NCI-H345 treated with DMSO at 0.1 percent for 48 hours (cell line): ENCODE results near the gene ZDHHC9.

ENCODE experiments used
- DNase-seq: peaks from one replicate; lab custom pipeline; 2025; ENCODE audit not compliant: unreplicated experiment; lab: John Stamatoyannopoulos, UW

Gene ZDHHC9

DNA sequence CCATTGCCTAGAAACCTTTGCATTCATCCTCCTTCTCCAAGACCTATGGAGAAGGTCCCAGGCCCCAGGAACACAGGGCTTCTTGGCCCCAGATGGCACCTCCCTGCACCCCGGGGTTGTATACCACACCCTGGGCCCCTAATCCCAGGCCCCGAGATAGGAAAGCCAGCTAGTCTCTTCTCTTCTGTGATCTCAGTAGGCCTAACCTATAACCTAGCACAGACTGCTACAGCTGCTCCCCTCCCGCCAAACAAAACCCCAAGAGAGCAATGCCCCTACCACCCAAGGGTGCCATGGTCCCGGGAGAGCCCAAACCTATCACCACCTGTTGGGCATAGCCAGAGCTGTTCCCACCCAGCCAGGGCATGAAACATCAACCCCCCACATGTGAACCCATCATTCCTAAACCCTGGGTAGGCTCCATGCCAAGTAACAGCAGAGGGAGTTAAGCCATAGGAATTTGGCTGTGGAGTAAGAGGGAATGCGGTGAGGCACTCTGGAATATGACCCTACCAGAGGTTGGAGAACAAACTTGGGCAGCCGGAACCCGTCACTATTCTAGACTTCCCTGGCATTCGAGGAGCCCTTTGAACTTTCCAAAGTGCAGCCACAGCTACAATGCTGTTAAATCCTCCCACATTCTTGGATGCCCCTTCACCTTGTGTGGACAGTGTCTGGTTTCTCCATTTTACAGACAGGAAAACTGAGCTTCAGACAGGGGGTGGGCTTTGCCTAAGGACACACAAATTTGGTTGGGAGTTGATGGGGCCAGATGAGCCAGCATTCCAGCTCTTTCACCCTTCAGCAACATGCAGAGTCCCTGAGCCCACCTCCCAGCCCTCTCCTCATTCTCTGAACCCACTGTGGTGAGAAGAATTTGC, 74.9 kb downstream of the ZDHHC9 start:
- no peak for DNase-seq

DNA sequence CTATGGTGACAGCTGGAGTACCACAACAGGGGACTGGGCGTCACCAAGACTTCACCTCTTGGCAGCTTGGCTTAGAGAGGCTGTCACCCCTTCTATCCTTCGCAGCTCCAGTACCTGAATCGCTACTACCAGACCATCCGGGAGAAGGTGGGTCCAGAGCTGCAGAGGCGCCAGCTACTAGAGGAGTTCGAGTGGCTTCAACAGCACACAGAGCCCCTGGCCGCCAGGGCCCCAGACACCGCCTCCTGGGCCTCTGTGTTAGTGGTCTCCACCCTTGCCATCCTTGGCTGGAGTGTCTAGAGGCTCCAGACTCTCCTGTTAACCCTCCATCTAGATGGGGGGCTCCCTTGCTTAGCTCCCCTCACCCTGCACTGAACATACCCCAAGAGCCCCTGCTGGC, 75.5 kb downstream of the ZDHHC9 start:
- DNase-seq, result no peak

DNA sequence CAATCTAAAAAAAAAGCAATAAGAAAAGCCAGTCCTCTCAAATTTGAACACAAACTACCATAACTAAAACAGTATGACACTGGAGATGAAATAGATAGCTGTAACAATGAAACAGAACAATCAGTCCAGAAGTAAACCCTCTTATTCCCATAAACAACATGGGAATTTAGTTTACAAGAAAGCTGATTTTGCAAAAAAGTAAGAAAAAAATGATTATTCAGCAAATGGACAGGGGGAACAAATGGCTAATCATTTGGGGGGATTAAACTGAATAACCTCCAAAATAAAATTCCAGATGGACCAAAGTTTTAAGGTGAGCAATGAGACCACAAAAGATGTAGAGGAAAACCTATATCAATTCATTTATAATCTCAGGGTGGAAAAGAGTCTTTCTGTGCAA, 80.0 kb downstream of the ZDHHC9 start:
- DNase-seq, result no peak

DNA sequence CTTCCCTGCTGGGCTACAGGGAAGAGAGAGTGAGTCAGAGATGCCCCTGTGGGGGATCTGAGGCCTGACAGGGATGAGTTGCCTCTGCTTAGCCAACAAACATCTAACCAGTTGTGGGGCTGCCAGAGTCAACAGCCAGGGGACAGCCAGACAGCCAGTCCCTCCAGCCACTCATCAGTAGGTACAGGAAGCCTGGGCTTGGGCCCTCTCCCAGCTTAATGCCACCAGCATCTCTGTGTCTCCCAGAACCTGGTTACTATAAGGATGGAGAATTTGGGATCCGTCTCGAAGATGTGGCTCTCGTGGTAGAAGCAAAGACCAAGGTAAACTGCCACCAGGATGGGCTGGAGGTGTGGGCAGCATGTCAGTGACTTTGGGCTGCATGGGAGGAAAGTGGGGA, 81.2 kb downstream of the ZDHHC9 start:
- DNase-seq, result no peak

DNA sequence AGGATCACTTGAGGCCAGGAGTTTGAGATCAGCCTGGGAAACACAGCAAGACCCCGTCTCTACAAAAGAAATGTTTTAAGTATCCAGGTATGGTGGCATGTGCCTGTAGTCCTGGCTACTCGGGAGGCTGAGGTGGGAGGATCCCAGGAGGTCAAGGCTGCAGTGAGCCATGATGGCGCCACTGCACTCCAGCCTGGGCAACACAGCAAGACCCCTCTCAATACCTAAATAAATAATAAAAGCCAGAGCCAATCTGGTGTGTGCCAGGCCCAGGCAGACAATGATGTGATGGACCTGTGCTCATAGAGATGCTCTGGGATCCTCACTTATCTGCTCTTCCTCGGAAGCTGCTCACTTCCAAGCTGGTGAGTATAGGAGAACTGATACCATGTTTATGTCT, 82.1 kb downstream of the ZDHHC9 start:
- no peak for DNase-seq

DNA sequence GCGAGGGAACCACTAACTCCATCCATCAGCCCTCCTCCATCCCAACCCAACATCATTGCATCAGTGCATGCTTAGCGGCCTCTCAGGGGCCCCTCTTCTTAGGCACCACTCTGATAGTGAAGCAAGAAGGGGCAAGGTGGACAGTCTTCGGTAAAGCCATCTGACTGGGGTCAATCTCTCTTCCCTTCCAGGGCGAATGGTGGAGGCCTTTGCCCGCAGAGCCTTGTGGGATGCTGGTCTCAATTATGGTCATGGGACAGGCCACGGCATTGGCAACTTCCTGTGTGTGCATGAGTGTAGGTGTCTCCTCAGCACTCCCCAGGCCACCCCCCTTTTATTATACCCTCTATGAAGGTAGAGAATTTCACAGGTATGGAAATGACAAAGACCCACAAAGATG, 82.7 kb downstream of the ZDHHC9 start:
- DNase-seq, result no peak

DNA sequence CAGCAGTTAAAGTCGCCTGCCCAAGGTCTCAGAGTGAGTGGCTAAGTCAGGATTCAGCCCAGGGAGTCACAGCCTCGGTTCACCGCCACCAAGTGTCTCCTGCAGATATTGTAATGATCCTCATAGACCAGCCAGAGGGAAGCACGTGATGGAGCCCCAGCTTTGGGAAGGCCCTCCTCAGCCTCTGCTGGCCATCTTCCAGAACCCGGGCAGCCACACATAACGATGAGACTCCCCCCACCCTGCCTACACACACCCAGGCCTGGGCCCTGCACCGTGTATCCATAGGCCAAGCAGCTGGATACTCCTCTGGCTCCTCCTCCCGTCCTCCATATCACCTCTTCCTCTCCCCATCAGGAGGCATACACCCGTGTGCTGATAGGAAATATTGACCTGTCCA, 83.5 kb downstream of the ZDHHC9 start:
- no peak for DNase-seq

DNA sequence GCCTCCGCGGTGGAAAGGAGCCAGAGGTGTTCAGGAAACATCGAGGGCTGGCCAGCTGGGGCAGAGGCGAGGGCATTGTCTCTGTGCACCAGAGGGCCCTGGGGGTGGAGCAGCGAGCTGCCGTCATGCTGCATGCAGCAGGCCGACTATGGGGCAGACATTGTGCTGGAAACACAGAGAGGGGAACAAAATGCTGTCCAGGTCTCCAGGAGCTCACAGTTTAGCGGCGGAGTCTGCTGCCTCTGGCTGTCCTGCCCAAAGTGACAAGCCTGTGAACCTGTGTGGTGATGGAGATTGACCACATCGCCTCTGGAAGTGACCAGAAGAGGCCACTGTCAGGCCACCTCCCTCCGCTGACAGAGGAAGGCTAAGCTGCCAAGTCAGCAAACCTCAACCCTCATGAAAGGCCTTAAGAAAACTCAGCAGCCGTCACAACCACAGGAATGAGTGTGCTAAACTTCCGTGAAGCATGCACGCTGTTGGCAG, 84.1 kb downstream of the ZDHHC9 start:
- DNase-seq, result no peak

DNA sequence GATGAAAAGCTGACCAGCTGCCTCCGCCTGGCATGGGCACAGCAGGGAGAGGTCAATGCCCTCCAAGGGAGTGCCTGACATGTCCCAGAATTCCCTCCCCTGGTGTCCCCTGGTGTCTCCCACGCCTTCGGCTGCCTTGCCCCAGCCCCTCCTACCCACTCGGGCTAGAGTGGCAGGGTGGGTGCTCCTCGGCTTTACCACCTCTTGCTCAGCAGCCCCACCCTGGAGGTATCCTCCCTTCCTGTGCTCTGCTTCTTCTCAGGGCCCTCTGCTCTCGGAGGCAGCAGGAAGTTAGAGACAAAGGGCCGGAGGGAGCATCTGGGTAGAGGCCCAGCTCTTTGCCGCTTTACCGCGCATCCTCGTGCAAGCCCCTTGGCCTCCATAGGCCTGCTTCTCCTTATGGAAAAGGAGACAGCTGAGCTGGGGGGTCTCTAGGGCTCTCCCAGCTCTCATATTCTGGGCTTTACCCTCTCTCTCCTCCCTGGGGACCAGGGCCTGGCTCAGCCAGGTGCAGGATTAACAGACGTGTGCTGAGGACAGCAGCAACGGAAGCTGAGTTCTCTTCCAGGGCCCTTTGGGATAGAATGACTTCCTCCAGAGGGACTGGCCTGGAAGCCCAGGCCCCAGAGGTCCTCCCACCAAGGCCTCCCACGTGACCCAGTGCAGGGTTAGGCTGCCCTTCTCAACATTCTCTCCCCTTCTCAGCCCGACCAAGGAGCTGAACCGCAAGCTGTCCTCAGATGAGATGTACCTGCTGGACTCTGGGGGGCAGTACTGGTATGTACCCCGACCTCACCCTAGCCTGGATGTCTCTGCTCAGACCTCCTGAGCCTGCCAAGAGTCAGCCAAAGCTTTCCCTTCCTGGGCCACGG, 87.7 kb downstream of the ZDHHC9 start:
- no peak for DNase-seq

DNA sequence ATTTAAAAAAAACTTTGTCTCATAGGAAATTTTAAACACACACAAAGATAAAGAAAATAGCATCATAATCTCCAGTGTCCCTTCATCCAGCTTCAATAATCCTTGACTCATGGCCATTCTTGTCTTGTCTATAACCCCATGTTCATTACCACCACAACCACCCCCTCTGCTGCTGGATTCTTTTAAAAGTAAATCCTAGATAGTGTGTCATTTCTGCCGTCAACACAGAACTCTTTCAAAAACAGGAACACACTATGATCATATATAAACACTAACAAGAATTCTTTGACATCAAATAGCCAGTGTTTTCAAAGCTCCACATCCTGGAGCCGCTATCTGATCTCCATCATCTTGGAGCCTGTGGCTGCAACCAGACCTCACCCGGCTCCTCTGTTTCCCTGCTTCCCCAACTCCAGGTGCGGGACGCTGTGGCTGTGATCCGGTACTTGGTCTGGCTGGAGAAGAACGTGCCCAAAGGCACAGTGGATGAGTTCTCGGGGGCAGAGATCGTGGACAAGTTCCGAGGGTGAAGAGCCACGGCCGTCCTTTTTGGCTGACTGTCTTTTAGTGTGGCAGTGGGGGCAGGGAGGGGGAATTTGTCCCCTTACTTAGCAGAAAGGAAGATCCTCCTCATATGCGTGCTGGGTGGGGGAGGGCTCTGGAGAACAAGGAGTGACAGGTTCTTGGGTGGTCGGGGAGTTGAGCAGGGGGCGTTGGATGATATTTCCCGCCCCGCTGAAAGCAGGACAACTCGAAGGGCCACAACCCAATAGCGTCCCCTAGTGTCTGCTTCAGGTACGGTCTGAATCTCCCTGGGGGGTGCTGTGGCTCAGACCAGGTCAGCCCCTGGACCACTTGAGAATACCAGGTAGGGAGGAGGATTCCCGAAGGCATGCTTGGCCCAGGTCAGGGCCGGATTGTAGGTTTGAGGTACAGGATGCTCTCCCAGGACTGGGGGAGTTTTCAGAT, 89.3 kb downstream of the ZDHHC9 start:
- no peak for DNase-seq
